ENCODE measurements around the gene DTX4.

The DTX4 gene

DNA sequence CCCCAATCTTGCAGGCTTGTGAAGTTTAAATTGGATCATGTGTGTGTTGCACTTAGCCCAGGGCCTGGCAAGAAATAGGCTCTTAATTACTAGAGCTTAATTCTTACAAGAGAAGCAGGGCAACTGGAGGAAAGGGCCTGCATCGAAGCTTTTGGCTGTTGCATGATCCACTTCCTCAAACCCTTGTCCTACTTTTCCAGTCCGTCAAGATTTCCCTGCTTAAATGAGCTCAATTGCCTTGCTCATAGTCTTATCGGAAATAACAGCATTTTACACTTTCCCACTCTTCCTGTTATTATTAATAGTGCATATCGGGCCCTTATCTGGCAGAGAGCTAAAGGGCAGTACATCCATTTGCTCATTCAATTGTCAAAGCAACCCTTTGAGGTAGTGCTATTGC, 18.1 kb downstream of the DTX4 start:
- Histone ChIP-seq H3K27me3 (ENCODE audit: insufficient read depth, low read depth) (no peaks in the 10 kb centered on the region), H3K27ac (no peak overlapping the region), H3K9ac (no peak overlapping the region), H3K36me3 (ENCODE audit: insufficient read depth) (no peaks in the 10 kb centered on the region), H3K4me2 (no peak overlapping the region), H3K4me3 (IDR thresholded peaks at IDR 0.05; ENCODE audit: insufficient read depth, low read depth, low read length) (no peak overlapping the region), H3K4me1 (ENCODE audit: low read depth, poor library complexity, severe bottlenecking) (no peaks in the 10 kb centered on the region), H2AFZ (ENCODE audit: low read depth) (no peak overlapping the region), H4K20me1 (ENCODE audit: insufficient read depth) (no peaks in the 10 kb centered on the region), H3K79me2 (ENCODE audit: insufficient read depth, low read depth) (no peaks in the 10 kb centered on the region)
- TF ChIP-seq CTCF (conservative IDR thresholded peaks at IDR 0.05; ENCODE audit: low read depth, low read length): no peak

DNA sequence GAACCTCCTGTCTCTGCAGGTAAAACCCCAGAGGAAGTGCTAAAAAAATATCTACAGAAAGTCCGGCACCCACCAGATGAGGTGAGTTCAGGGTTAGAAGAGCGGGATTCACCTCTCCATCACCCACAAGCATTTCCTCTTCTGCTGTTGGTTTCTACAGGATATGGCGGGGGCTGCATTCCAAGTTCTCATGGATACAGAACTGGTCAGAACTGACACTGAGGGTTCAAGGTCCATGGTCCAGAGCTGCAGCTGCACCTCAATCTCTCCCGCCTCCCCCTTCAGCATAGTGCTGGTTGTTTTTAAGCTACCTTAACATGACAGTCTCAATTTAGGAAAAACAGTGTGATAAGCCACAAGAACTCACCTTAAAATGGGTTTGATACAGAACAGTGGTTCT, 19.2 kb downstream of the DTX4 start:
- no peak overlapping the region for H3K9ac ChIP-seq
- no peaks in the 10 kb centered on the region for H3K36me3 ChIP-seq (ENCODE audit: insufficient read depth)
- H2AFZ ChIP-seq (ENCODE audit: low read depth): no peak overlapping the region
- no peaks in the 10 kb centered on the region for H3K27me3 ChIP-seq (ENCODE audit: insufficient read depth, low read depth)
- H3K79me2 ChIP-seq (ENCODE audit: insufficient read depth, low read depth): no peaks in the 10 kb centered on the region
- H3K4me2 ChIP-seq: no peak overlapping the region
- H4K20me1 ChIP-seq (ENCODE audit: insufficient read depth): no peaks in the 10 kb centered on the region
- H3K4me1 ChIP-seq (ENCODE audit: low read depth, poor library complexity, severe bottlenecking): no peaks in the 10 kb centered on the region
- no peak for TF ChIP-seq CTCF (conservative IDR thresholded peaks at IDR 0.05; ENCODE audit: low read depth, low read length)
- no peak overlapping the region for H3K4me3 ChIP-seq (IDR thresholded peaks at IDR 0.05; ENCODE audit: insufficient read depth, low read depth, low read length)
- H3K27ac ChIP-seq: no peak overlapping the region

- Histone ChIP-seq H3K79me2 (ENCODE audit: insufficient read depth, low read depth) (no peaks in the 10 kb centered on the region), H2AFZ (ENCODE audit: low read depth) (no peak overlapping the region), H3K4me1 (ENCODE audit: low read depth, poor library complexity, severe bottlenecking) (no peaks in the 10 kb centered on the region), H3K4me2 (no peak overlapping the region), H3K9ac (no peak overlapping the region), H3K27ac (no peak overlapping the region), H4K20me1 (ENCODE audit: insufficient read depth) (no peaks in the 10 kb centered on the region), H3K4me3 (IDR thresholded peaks at IDR 0.05; ENCODE audit: insufficient read depth, low read depth, low read length) (no peak overlapping the region), H3K27me3 (ENCODE audit: insufficient read depth, low read depth) (no peaks in the 10 kb centered on the region), H3K36me3 (ENCODE audit: insufficient read depth) (no peaks in the 10 kb centered on the region)
- TF ChIP-seq CTCF (conservative IDR thresholded peaks at IDR 0.05; ENCODE audit: low read depth, low read length): no peak
Measured at GRCh38 chr11:59191890-59192289, 20.0 kb downstream of the DTX4 start.

DNA sequence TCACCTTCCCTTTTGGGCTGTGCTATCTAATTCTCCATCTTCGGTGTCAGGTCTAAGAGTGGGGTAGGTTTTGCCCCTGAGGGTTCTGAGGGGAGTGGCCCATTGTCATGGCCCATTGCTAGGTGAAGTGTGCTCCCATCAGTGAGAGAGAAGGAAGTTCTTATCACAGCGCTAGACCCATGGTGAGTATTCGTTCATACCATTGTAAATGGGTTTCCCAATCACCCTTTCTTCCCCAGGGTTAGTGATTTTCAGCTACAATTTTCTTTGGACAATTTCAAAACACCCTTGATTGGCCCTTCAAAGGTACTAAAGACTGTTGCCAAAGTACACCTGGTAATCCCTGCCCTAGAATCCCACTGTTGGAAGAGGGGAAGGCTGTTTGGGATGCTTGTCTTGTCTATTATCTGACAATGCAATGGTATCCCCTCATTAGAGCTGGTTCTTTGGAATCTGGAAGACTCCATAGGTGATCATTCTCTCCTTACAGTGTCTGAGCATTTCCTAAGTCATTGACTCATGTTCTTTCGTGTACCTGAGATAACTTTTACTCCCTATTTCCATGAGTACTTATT, 20.6 kb downstream of the DTX4 start:
- Histone ChIP-seq H3K27ac (no peak overlapping the region), H3K4me1 (ENCODE audit: low read depth, poor library complexity, severe bottlenecking) (no peaks in the 10 kb centered on the region), H3K27me3 (ENCODE audit: insufficient read depth, low read depth) (no peaks in the 10 kb centered on the region), H4K20me1 (ENCODE audit: insufficient read depth) (no peaks in the 10 kb centered on the region), H3K9ac (no peak overlapping the region), H3K36me3 (ENCODE audit: insufficient read depth) (no peaks in the 10 kb centered on the region), H3K79me2 (ENCODE audit: insufficient read depth, low read depth) (no peaks in the 10 kb centered on the region), H3K4me3 (IDR thresholded peaks at IDR 0.05; ENCODE audit: insufficient read depth, low read depth, low read length) (no peak overlapping the region), H3K4me2 (no peak overlapping the region), H2AFZ (ENCODE audit: low read depth) (no peak overlapping the region)
- no peak for TF ChIP-seq CTCF (conservative IDR thresholded peaks at IDR 0.05; ENCODE audit: low read depth, low read length)

All from KMS-11 (cell line).